ENCODE data around the gene PLOD2. TPM values are rescaled to one million over a fixed set of nuclear protein-coding genes. Genes with fewer than 3 reads are reported as not detected.

PLOD2 gene
- total RNA-seq, 1 donor, result 345 TPM

DNA sequence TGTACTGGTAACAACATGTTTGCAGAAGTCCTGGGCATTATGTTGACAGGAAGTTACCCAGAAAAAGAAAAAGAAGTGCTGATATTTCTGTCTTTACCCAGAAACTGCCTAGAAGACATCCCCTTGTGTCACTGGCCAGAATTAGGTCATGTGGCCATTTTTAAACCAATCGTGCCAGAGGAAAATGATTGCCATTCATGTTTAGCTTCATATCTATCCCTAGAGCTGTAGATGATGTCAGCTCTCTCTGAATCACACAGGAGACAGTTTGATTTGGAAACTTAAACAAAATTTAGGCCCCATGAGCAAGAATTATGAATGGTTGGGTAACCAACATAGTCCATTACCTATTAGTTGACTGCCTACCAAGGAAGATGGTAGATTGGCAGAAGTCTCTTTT, 8.9 kb upstream of the PLOD2 start:
- no peak for TF ChIP-seq CTCF (IDR thresholded peaks at IDR 0.05; ENCODE audit: extremely low read depth, low read depth, low read length)
- Histone ChIP-seq H4K20me1 (ENCODE audit: insufficient read depth, low read length) (no peaks in the 10 kb centered on the region), H3K4me2 (ENCODE audit: insufficient read depth, low read length) (no peak overlapping the region), H3K27me3 (ENCODE audit: insufficient read depth, low read length) (no peaks in the 10 kb centered on the region), H2AFZ (ENCODE audit: low read length) (no peak overlapping the region), H3K27ac (ENCODE audit: low read depth, low read length) (no peak overlapping the region), H3K36me3 (ENCODE audit: insufficient read depth, low read length) (no peaks in the 10 kb centered on the region), H3K4me3 (ENCODE audit: insufficient read depth, low read length) (no peak overlapping the region), H3K4me1 (ENCODE audit: insufficient read depth, low read length) (peaks cover 31% of the 10 kb centered on the region), H3K79me2 (ENCODE audit: insufficient read depth, low read length) (no peaks in the 10 kb centered on the region), H3K9me3 (ENCODE audit: low read depth, low read length) (no peaks in the 10 kb centered on the region)
- no peak for DNase-seq (ENCODE audit: insufficient read length, low spot score, missing footprints)

- Histone ChIP-seq H3K79me2 (ENCODE audit: insufficient read depth, low read length) (peaks cover 11% of the 10 kb centered on the region), H3K9me3 (ENCODE audit: low read depth, low read length) (no peaks in the 10 kb centered on the region), H3K27me3 (ENCODE audit: insufficient read depth, low read length) (no peaks in the 10 kb centered on the region), H2AFZ (ENCODE audit: low read length) (no peak overlapping the region), H3K4me2 (ENCODE audit: insufficient read depth, low read length) (peak overlapping the region; percentile 91), H3K27ac (ENCODE audit: low read depth, low read length) (peak overlapping the region; percentile 96), H3K36me3 (ENCODE audit: insufficient read depth, low read length) (no peaks in the 10 kb centered on the region), H4K20me1 (ENCODE audit: insufficient read depth, low read length) (no peaks in the 10 kb centered on the region), H3K4me3 (ENCODE audit: insufficient read depth, low read length) (no peak overlapping the region), H3K4me1 (ENCODE audit: insufficient read depth, low read length) (peaks cover 57% of the 10 kb centered on the region)
- TF ChIP-seq CTCF (IDR thresholded peaks at IDR 0.05; ENCODE audit: extremely low read depth, low read depth, low read length), result no peak
- no peak for DNase-seq (ENCODE audit: insufficient read length, low spot score, missing footprints)
Observed at GRCh38 chr3:146166826-146167225, 5.8 kb upstream of the PLOD2 start.

DNA sequence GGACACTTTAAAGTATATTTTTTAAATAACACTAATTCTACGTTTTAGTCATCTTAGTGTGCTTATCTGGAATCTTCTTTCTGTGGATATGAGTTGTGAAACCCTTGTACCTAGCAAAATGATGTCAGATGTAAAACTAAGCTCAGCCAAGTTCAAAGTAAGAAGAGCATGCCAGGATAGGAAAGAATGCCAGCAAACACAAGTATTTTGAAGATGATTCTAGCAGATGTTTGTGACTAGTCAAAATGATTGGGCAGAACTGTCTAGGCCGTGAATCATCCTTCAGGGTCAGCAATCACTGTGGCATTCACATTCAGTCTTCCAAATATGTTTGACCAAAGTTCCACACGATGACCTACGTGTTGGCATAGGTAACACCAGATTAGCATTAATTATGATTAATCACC, 5.4 kb upstream of the PLOD2 start:
- Histone ChIP-seq H3K4me1 (ENCODE audit: insufficient read depth, low read length) (peaks cover 61% of the 10 kb centered on the region), H3K9me3 (ENCODE audit: low read depth, low read length) (no peaks in the 10 kb centered on the region), H3K27ac (ENCODE audit: low read depth, low read length) (peak overlapping the region; percentile 96), H3K79me2 (ENCODE audit: insufficient read depth, low read length) (peaks cover 15% of the 10 kb centered on the region), H3K36me3 (ENCODE audit: insufficient read depth, low read length) (no peaks in the 10 kb centered on the region), H3K27me3 (ENCODE audit: insufficient read depth, low read length) (no peaks in the 10 kb centered on the region), H3K4me2 (ENCODE audit: insufficient read depth, low read length) (peak overlapping the region; percentile 91), H4K20me1 (ENCODE audit: insufficient read depth, low read length) (no peaks in the 10 kb centered on the region), H2AFZ (ENCODE audit: low read length) (no peak overlapping the region), H3K4me3 (ENCODE audit: insufficient read depth, low read length) (no peak overlapping the region)
- no peak for DNase-seq (ENCODE audit: insufficient read length, low spot score, missing footprints)
- no peak for TF ChIP-seq CTCF (IDR thresholded peaks at IDR 0.05; ENCODE audit: extremely low read depth, low read depth, low read length)

- Histone ChIP-seq H3K27ac (ENCODE audit: low read depth, low read length) (peak overlapping the region; percentile 96), H2AFZ (ENCODE audit: low read length) (no peak overlapping the region), H3K4me3 (ENCODE audit: insufficient read depth, low read length) (peak overlapping the region; percentile 14), H3K4me1 (ENCODE audit: insufficient read depth, low read length) (peaks cover 61% of the 10 kb centered on the region), H4K20me1 (ENCODE audit: insufficient read depth, low read length) (no peaks in the 10 kb centered on the region), H3K27me3 (ENCODE audit: insufficient read depth, low read length) (no peaks in the 10 kb centered on the region), H3K9me3 (ENCODE audit: low read depth, low read length) (no peaks in the 10 kb centered on the region), H3K79me2 (ENCODE audit: insufficient read depth, low read length) (peaks cover 18% of the 10 kb centered on the region), H3K36me3 (ENCODE audit: insufficient read depth, low read length) (no peaks in the 10 kb centered on the region), H3K4me2 (ENCODE audit: insufficient read depth, low read length) (peak overlapping the region; percentile 91)
- no peak for DNase-seq (ENCODE audit: insufficient read length, low spot score, missing footprints)
- no peak for TF ChIP-seq CTCF (IDR thresholded peaks at IDR 0.05; ENCODE audit: extremely low read depth, low read depth, low read length)
Observed at GRCh38 chr3:146165877-146166276, 4.9 kb upstream of the PLOD2 start.
